ENCODE data around the gene CHRNG.

CHRNG gene

DNA sequence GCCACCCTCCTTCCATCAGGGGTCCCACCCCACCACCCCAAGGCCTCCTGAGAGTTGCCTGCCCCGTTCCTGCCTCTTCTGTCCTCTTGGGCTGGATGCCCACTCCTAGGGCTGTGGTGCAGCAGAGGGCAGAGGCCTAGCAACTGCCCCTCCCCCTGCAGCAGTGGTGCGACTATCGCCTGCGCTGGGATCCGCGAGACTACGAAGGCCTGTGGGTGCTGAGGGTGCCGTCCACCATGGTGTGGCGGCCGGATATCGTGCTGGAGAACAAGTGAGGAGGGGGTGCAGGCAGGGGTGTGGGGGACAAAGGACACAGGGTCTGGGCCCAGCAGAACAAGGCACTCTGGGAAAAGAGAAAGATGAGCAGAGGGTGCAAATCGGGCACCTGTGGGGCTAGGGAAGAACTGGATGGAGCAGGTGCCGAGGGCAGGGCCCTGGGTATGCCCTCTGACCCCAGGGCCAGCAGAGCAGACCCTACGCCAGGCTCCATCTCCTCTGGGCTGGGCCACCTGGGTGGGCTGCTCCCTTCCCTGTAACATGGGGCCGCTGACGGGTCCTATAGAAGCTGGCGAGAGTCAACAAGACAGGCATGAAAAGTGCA is 1.0 kb downstream of the CHRNG start:
- Histone ChIP-seq H3K79me2 (ENCODE audit: insufficient read depth, low read length) (no peaks in the 10 kb centered on the region), H3K9ac (ENCODE audit: low read length) (no peak overlapping the region), H3F3A (ENCODE audit: insufficient read depth) (no peaks in the 10 kb centered on the region), H3K27me3 (ENCODE audit: low read length) (no peaks in the 10 kb centered on the region), H3K4me2 (ENCODE audit: low read depth, low read length, poor library complexity, severe bottlenecking) (no peak overlapping the region), H3K9me2 (replicated peaks; ENCODE audit: insufficient read depth, low read length) (no peaks in the 10 kb centered on the region), H3K9me3 (ENCODE audit: insufficient read depth, low read length) (no peaks in the 10 kb centered on the region), H4K20me1 (ENCODE audit: low read depth, low read length) (no peaks in the 10 kb centered on the region; the same call in 1 of the 2 replicates), H3K36me3 (ENCODE audit: low read length) (no peaks in the 10 kb centered on the region), H3K27ac (ENCODE audit: low read depth, low read length) (no peak overlapping the region), H2AFZ (ENCODE audit: low read depth, low read length, severe bottlenecking) (no peak overlapping the region), H3K4me3 (ENCODE audit: insufficient read depth, low read length, poor library complexity, severe bottlenecking) (no peak overlapping the region)
- TF ChIP-seq EZH2phosphoT487 (conservative IDR thresholded peaks at IDR 0.05; ENCODE audit: low read length) (no peak), CTCF (IDR thresholded peaks at IDR 0.05; ENCODE audit: insufficient read depth, low read length, poor library complexity, severe bottlenecking) (no peak)

DNA sequence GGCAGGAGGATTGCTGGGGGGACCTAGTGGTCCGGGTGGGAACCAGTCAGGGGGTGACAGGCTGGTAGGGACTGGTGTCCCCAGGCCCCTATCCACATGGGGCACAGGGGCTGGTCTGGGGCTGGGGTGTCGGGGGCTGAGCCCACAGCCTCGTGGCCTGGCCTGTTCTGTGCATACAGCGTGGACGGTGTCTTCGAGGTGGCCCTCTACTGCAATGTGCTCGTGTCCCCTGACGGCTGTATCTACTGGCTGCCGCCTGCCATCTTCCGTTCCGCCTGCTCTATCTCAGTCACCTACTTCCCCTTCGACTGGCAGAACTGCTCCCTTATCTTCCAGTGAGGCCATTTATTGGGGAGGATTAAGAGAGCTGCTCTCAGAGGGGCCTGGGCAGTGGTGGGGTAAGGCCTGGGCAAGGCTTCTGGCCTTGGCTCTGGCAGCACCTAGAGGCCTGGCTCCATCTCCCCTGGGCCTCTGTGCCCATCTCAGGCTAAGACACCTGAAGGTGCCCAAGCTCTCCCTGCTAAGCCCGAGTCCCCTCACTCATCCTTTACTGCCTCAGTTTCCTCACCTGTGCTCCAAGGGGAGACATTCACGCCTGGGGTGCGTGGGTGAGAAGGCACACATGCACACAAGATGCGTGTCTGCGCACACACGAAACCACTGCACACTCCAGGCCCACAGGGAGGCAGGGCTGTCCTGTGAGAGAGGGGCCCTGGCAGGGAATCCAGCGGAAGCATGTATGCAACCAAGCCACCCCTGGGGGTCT is 1.9 kb downstream of the CHRNG start:
- Histone ChIP-seq H4K20me1 (ENCODE audit: low read depth, low read length) (no peaks in the 10 kb centered on the region; the same call in 1 of the 2 replicates), H3K9ac (ENCODE audit: low read length) (no peak overlapping the region), H3K9me2 (replicated peaks; ENCODE audit: insufficient read depth, low read length) (no peaks in the 10 kb centered on the region), H3K79me2 (ENCODE audit: insufficient read depth, low read length) (no peaks in the 10 kb centered on the region; the same call in 1 of the 2 replicates), H3K4me2 (ENCODE audit: low read depth, low read length, poor library complexity, severe bottlenecking) (no peak overlapping the region), H3F3A (ENCODE audit: insufficient read depth) (no peaks in the 10 kb centered on the region), H3K36me3 (ENCODE audit: low read length) (no peaks in the 10 kb centered on the region), H3K27ac (ENCODE audit: low read depth, low read length) (no peak overlapping the region), H2AFZ (ENCODE audit: low read depth, low read length, severe bottlenecking) (no peak overlapping the region), H3K27me3 (ENCODE audit: low read length) (no peaks in the 10 kb centered on the region), H3K9me3 (ENCODE audit: insufficient read depth, low read length) (no peaks in the 10 kb centered on the region), H3K4me3 (ENCODE audit: insufficient read depth, low read length, poor library complexity, severe bottlenecking) (no peak overlapping the region)
- TF ChIP-seq CTCF (IDR thresholded peaks at IDR 0.05; ENCODE audit: insufficient read depth, low read length, poor library complexity, severe bottlenecking) (no peak), EZH2phosphoT487 (conservative IDR thresholded peaks at IDR 0.05; ENCODE audit: low read length) (no peak)

GRCh38 chr2:232541961-232542714 is 2.6 kb downstream of the CHRNG start:
- H3K9ac ChIP-seq (ENCODE audit: low read length): no peak overlapping the region
- H3K9me3 ChIP-seq (ENCODE audit: insufficient read depth, low read length): no peaks in the 10 kb centered on the region
- no peaks in the 10 kb centered on the region; the same call in 1 of the 2 replicates for H4K20me1 ChIP-seq (ENCODE audit: low read depth, low read length)
- H3K27me3 ChIP-seq (ENCODE audit: low read length): no peaks in the 10 kb centered on the region
- no peak overlapping the region for H2AFZ ChIP-seq (ENCODE audit: low read depth, low read length, severe bottlenecking)
- peaks cover 4% of the 10 kb centered on the region for H3K79me2 ChIP-seq (ENCODE audit: insufficient read depth, low read length)
- no peak overlapping the region for H3K4me2 ChIP-seq (ENCODE audit: low read depth, low read length, poor library complexity, severe bottlenecking)
- TF ChIP-seq CTCF (IDR thresholded peaks at IDR 0.05; ENCODE audit: insufficient read depth, low read length, poor library complexity, severe bottlenecking) (no peak), EZH2phosphoT487 (conservative IDR thresholded peaks at IDR 0.05; ENCODE audit: low read length) (no peak)
- H3K36me3 ChIP-seq (ENCODE audit: low read length): no peaks in the 10 kb centered on the region
- H3F3A ChIP-seq (ENCODE audit: insufficient read depth): no peaks in the 10 kb centered on the region
- H3K27ac ChIP-seq (ENCODE audit: low read depth, low read length): no peak overlapping the region
- no peak overlapping the region for H3K4me3 ChIP-seq (ENCODE audit: insufficient read depth, low read length, poor library complexity, severe bottlenecking)
- no peaks in the 10 kb centered on the region for H3K9me2 ChIP-seq (replicated peaks; ENCODE audit: insufficient read depth, low read length)

All from SU-DHL-6 (cell line).